GM21717 (cell line): ENCODE results near the gene BCL7A.
"Not testable (repeated sequence)": the region's sequence is repeated elsewhere in the genome, so short reads cannot be mapped to it uniquely, and the experiment has no call there.

Experiments
- ATAC-seq: cut with Tn5 transposase; IDR thresholded peaks from one replicate; pipeline ENCODE4 v1.9.1; 2021; ENCODE audit warnings: mild to moderate bottlenecking, moderate library complexity; ENCODE audit not compliant: unreplicated experiment

BCL7A gene

GRCh38 chr12:122024132-122024785 lies 2.6 kb downstream of the BCL7A start:
- no peak for ATAC-seq

- ATAC-seq: no peak
These were observed 5.1 kb downstream of the BCL7A start for GRCh38 chr12:122026706-122027333.

GRCh38 chr12:122028165-122028904 lies 6.7 kb downstream of the BCL7A start:
- ATAC-seq: no peak

GRCh38 chr12:122028905-122029560 lies 7.3 kb downstream of the BCL7A start:
- ATAC-seq: no peak

GRCh38 chr12:122029620-122030423 lies 8.1 kb downstream of the BCL7A start:
- ATAC-seq: no peak

GRCh38 chr12:122030424-122031035 lies 8.8 kb downstream of the BCL7A start:
- ATAC-seq: no peak

GRCh38 chr12:122031342-122032216 lies 9.9 kb downstream of the BCL7A start:
- no peak for ATAC-seq

- no peak for ATAC-seq
These were observed 10.9 kb downstream of the BCL7A start for GRCh38 chr12:122032580-122032979.

- no peak for ATAC-seq
These were observed 13.6 kb downstream of the BCL7A start for GRCh38 chr12:122035292-122035691.

GRCh38 chr12:122036153-122036552 lies 14.5 kb downstream of the BCL7A start:
- ATAC-seq: no peak

GRCh38 chr12:122040579-122041386 lies 19.1 kb downstream of the BCL7A start:
- ATAC-seq: no peak

GRCh38 chr12:122041458-122041857 lies 19.8 kb downstream of the BCL7A start:
- not testable (repeated sequence) for ATAC-seq

GRCh38 chr12:122042910-122043309 lies 21.2 kb downstream of the BCL7A start:
- ATAC-seq: no peak

- no peak for ATAC-seq
These were observed 21.8 kb downstream of the BCL7A start for GRCh38 chr12:122043476-122043875.

GRCh38 chr12:122045262-122045661 lies 23.6 kb downstream of the BCL7A start:
- no peak for ATAC-seq

GRCh38 chr12:122046145-122046544 lies 24.5 kb downstream of the BCL7A start:
- no peak for ATAC-seq

GRCh38 chr12:122048151-122048550 lies 26.5 kb downstream of the BCL7A start:
- no peak for ATAC-seq

GRCh38 chr12:122049827-122050226 lies 28.1 kb downstream of the BCL7A start:
- no peak for ATAC-seq
